ENCODE data around the gene ZNRF1. TPM values are rescaled to one million over a fixed set of nuclear protein-coding genes. Genes with fewer than 3 reads are reported as not detected.
A peak's percentile ranks its signal among the peaks of the same experiment; 100 is the strongest.

Gene ZNRF1
- polyA plus RNA-seq, 1 donor = 14.0 TPM

- peaks cover 22% of the 10 kb centered on the region for H3K4me1 ChIP-seq (ENCODE audit: control insufficient read depth, insufficient read depth, low read length)
- WGBS (ENCODE audit: insufficient coverage, low lambda C conversion rate) = 80% methylated on average over 2 of the region's 7 CpGs
- DNase-seq = peak; percentile 54 to 72
These were observed 66.8 kb downstream of the ZNRF1 start for GRCh38 chr16:75065521-75066149.

GRCh38 chr16:75066861-75067447 is 68.1 kb downstream of the ZNRF1 start:
- DNase-seq = no peak
- WGBS (ENCODE audit: insufficient coverage, low lambda C conversion rate) = 80% methylated on average over 1 of the region's 6 CpGs
- Histone ChIP-seq H3K4me3 (ENCODE audit: low read length) (no peak overlapping the region), H3K4me1 (ENCODE audit: control insufficient read depth, insufficient read depth, low read length) (peaks cover 22% of the 10 kb centered on the region), H3K27me3 (ENCODE audit: control insufficient read depth, insufficient read depth, low read length) (no peaks in the 10 kb centered on the region), H3K9me3 (ENCODE audit: control insufficient read depth, low read depth, low read length) (peaks cover 4% of the 10 kb centered on the region), H3K36me3 (ENCODE audit: control insufficient read depth, insufficient read depth, low read length) (no peaks in the 10 kb centered on the region), H3K27ac (ENCODE audit: low read length) (no peak overlapping the region)

More at GRCh38 chr16:75065521-75066149, 66.8 kb downstream of the ZNRF1 start:
- H3K36me3 ChIP-seq (ENCODE audit: control insufficient read depth, insufficient read depth, low read length) = no peaks in the 10 kb centered on the region
- peak overlapping the region; percentile 91 for H3K27ac ChIP-seq (ENCODE audit: low read length)
- H3K9me3 ChIP-seq (ENCODE audit: control insufficient read depth, low read depth, low read length) = peaks cover 4% of the 10 kb centered on the region
- H3K4me3 ChIP-seq (ENCODE audit: low read length) = peak overlapping the region; percentile 5
- no peaks in the 10 kb centered on the region for H3K27me3 ChIP-seq (ENCODE audit: control insufficient read depth, insufficient read depth, low read length)

GRCh38 chr16:75068085-75069031 is 69.5 kb downstream of the ZNRF1 start:
- 92% methylated on average over 4 of the region's 10 CpGs for WGBS (ENCODE audit: insufficient coverage, low lambda C conversion rate)
- no peak overlapping the region for H3K27ac ChIP-seq (ENCODE audit: low read length)
- peaks cover 22% of the 10 kb centered on the region for H3K4me1 ChIP-seq (ENCODE audit: control insufficient read depth, insufficient read depth, low read length)

GRCh38 chr16:75070012-75070841 is 71.4 kb downstream of the ZNRF1 start:
- H3K27me3 ChIP-seq (ENCODE audit: control insufficient read depth, insufficient read depth, low read length) = no peaks in the 10 kb centered on the region
- 64% methylated on average over 3 of the region's 11 CpGs for WGBS (ENCODE audit: insufficient coverage, low lambda C conversion rate)
- no peak overlapping the region for H3K4me3 ChIP-seq (ENCODE audit: low read length)
- DNase-seq = peak; percentile 33 to 43
- no peaks in the 10 kb centered on the region for H3K36me3 ChIP-seq (ENCODE audit: control insufficient read depth, insufficient read depth, low read length)
- H3K27ac ChIP-seq (ENCODE audit: low read length) = peak overlapping the region; percentile 16
- peaks cover 13% of the 10 kb centered on the region for H3K4me1 ChIP-seq (ENCODE audit: control insufficient read depth, insufficient read depth, low read length)
- no peaks in the 10 kb centered on the region for H3K9me3 ChIP-seq (ENCODE audit: control insufficient read depth, low read depth, low read length)

More at GRCh38 chr16:75068085-75069031, 69.5 kb downstream of the ZNRF1 start:
- Histone ChIP-seq H3K9me3 (ENCODE audit: control insufficient read depth, low read depth, low read length) (peaks cover 4% of the 10 kb centered on the region), H3K4me3 (ENCODE audit: low read length) (no peak overlapping the region), H3K27me3 (ENCODE audit: control insufficient read depth, insufficient read depth, low read length) (no peaks in the 10 kb centered on the region), H3K36me3 (ENCODE audit: control insufficient read depth, insufficient read depth, low read length) (no peaks in the 10 kb centered on the region)
- DNase-seq = no peak

- H3K27ac ChIP-seq (ENCODE audit: low read length) = no peak overlapping the region
- no peak for DNase-seq
- H3K27me3 ChIP-seq (ENCODE audit: control insufficient read depth, insufficient read depth, low read length) = no peaks in the 10 kb centered on the region
- H3K9me3 ChIP-seq (ENCODE audit: control insufficient read depth, low read depth, low read length) = no peaks in the 10 kb centered on the region
- H3K4me3 ChIP-seq (ENCODE audit: low read length) = no peak overlapping the region
- H3K4me1 ChIP-seq (ENCODE audit: control insufficient read depth, insufficient read depth, low read length) = peaks cover 7% of the 10 kb centered on the region
- WGBS (ENCODE audit: insufficient coverage, low lambda C conversion rate) = no CpG with 5 or more reads among the region's 3 CpGs
- H3K36me3 ChIP-seq (ENCODE audit: control insufficient read depth, insufficient read depth, low read length) = no peaks in the 10 kb centered on the region
These were observed 72.8 kb downstream of the ZNRF1 start for GRCh38 chr16:75071621-75072020.

GRCh38 chr16:75072239-75072947 is 73.6 kb downstream of the ZNRF1 start:
- no peaks in the 10 kb centered on the region for H3K36me3 ChIP-seq (ENCODE audit: control insufficient read depth, insufficient read depth, low read length)

GRCh38 chr16:75073545-75074303 is 74.9 kb downstream of the ZNRF1 start:
- Histone ChIP-seq H3K27ac (ENCODE audit: low read length) (no peak overlapping the region), H3K4me3 (ENCODE audit: low read length) (no peak overlapping the region), H3K27me3 (ENCODE audit: control insufficient read depth, insufficient read depth, low read length) (no peaks in the 10 kb centered on the region), H3K9me3 (ENCODE audit: control insufficient read depth, low read depth, low read length) (no peaks in the 10 kb centered on the region), H3K36me3 (ENCODE audit: control insufficient read depth, insufficient read depth, low read length) (no peaks in the 10 kb centered on the region), H3K4me1 (ENCODE audit: control insufficient read depth, insufficient read depth, low read length) (peaks cover 7% of the 10 kb centered on the region)
- no peak for DNase-seq
- 83% methylated on average over 3 of the region's 20 CpGs for WGBS (ENCODE audit: insufficient coverage, low lambda C conversion rate)

More at GRCh38 chr16:75072239-75072947, 73.6 kb downstream of the ZNRF1 start:
- Histone ChIP-seq H3K9me3 (ENCODE audit: control insufficient read depth, low read depth, low read length) (no peaks in the 10 kb centered on the region), H3K27ac (ENCODE audit: low read length) (no peak overlapping the region), H3K27me3 (ENCODE audit: control insufficient read depth, insufficient read depth, low read length) (no peaks in the 10 kb centered on the region), H3K4me1 (ENCODE audit: control insufficient read depth, insufficient read depth, low read length) (peaks cover 7% of the 10 kb centered on the region), H3K4me3 (ENCODE audit: low read length) (no peak overlapping the region)
- DNase-seq = no peak
- no CpG with 5 or more reads among the region's 2 CpGs for WGBS (ENCODE audit: insufficient coverage, low lambda C conversion rate)

GRCh38 chr16:75074304-75074793 is 75.5 kb downstream of the ZNRF1 start:
- WGBS (ENCODE audit: insufficient coverage, low lambda C conversion rate) = no CpG with 5 or more reads among the region's 4 CpGs
- no peak overlapping the region for H3K27ac ChIP-seq (ENCODE audit: low read length)
- no peak for DNase-seq
- H3K9me3 ChIP-seq (ENCODE audit: control insufficient read depth, low read depth, low read length) = no peaks in the 10 kb centered on the region
- no peaks in the 10 kb centered on the region for H3K36me3 ChIP-seq (ENCODE audit: control insufficient read depth, insufficient read depth, low read length)
- H3K4me3 ChIP-seq (ENCODE audit: low read length) = no peak overlapping the region
- H3K27me3 ChIP-seq (ENCODE audit: control insufficient read depth, insufficient read depth, low read length) = no peaks in the 10 kb centered on the region
- peaks cover 7% of the 10 kb centered on the region for H3K4me1 ChIP-seq (ENCODE audit: control insufficient read depth, insufficient read depth, low read length)
